T-helper 2 cell treated with Interferon-gamma antibody and Interleukin-4, amounts not matched to agents 5 μg/mL and 100 μg/mL, for 36 hours (primary cell): ENCODE data around the gene ASS1.
"Not testable (repeated sequence)": the region's sequence is repeated elsewhere in the genome, so short reads cannot be mapped to it uniquely, and the experiment has no call there.

ENCODE experiments used
- DNase-seq: peaks from one replicate; pipeline ENCODE4 v3.0.0; 2021; ENCODE audit warnings: low spot score
- H3K27ac Mint-ChIP-seq: one replicate; pipeline ENCODE4 v1.8.0; 2021; ENCODE audit warnings: mild to moderate bottlenecking, mixed read lengths
- H3K27me3 Mint-ChIP-seq: one replicate; pipeline ENCODE4 v1.8.0; 2021; ENCODE audit warnings: low read depth, mixed read lengths
- H3K36me3 Mint-ChIP-seq: one replicate; pipeline ENCODE4 v1.8.0; 2021; ENCODE audit warnings: low read depth, mixed read lengths
- H3K4me1 Mint-ChIP-seq: one replicate; pipeline ENCODE4 v1.8.0; 2021; ENCODE audit warnings: low read depth, mixed read lengths
- H3K4me3 Mint-ChIP-seq: one replicate; pipeline ENCODE4 v1.8.0; 2022; ENCODE audit warnings: mild to moderate bottlenecking, moderate library complexity, mixed read lengths
- H3K9me3 Mint-ChIP-seq: one replicate; pipeline ENCODE4 v1.8.0; 2021; ENCODE audit warnings: mixed read lengths

ASS1 gene

DNA sequence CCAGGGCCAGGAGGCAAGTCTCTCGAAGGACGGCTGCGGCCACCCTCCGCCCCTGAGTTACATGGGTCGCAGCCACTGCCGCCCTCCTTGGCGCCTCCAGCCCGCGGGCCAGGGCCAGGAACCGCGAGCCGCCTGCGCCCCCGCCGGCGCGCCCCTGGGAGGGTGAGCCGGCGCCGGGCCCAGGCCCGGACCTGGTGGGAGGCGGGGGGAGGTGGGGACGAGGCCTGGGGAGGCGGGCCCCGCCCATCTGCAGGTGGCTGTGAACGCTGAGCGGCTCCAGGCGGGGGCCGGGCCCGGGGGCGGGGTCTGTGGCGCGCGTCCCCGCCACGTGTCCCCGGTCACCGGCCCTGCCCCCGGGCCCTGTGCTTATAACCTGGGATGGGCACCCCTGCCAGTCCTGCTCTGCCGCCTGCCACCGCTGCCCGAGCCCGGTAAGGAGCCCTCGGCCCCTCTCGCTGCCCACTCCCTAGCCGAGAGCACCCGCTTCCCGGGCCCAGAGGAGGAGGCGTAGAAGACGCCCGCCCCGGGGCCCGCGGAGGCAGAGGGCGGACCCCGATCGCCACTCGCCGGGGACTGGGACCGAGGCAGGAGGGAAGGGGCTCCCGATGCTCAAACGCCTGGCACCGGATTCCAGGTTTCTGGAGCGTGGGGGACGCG is at the start of gene ASS1:
Gene ASS1 (plus strand): TSS at position 397 of the 657 bp plus-strand sequence. CDS start 7,268 bp downstream, outside the sequence.
- no peaks in the 10 kb centered on the region for H3K36me3 Mint-ChIP-seq
- H3K27ac Mint-ChIP-seq = no peak within 1 kb of the TSS
- peaks cover 11% of the 10 kb centered on the region for H3K4me1 Mint-ChIP-seq
- peaks cover 14% of the 10 kb centered on the region for H3K9me3 Mint-ChIP-seq
- peaks cover 17% of the 10 kb centered on the region for H3K27me3 Mint-ChIP-seq
- peak within 1 kb of the TSS; percentile 68 for H3K4me3 Mint-ChIP-seq
- DNase-seq = peak; percentile 46

DNA sequence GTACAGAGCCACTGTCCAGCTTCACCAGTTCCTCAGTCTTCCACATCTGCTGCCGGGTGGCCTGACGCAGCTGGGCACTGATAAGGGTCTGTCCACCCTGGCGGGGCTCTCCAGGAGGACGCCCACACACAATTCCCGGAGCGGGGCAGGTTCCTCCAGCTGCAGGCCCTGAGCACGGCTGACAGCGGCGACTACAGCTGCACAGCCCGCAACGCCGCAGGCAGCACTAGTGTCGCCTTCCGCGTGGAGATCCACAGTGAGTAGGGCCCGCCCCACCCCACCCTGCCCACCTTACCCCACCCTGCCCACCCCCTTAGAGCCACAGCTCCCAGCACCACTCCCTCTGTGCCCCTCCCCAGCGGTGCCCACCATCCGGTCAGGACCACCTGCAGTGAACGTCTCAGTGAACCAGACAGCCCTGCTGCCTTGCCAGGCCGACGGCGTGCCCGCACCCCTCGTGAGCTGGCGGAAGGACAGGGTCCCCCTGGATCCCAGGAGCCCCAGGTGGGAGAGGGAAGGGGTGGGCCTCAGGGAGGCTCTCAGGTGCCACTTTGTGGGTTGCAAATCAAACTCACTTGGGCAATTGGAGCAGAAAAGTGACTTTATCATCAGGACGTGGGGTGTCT is 48.8 kb upstream of the ASS1 start:
- Mint-ChIP-seq H3K4me3 (no peak overlapping the region), H3K27ac (no peak overlapping the region), H3K36me3 (no peaks in the 10 kb centered on the region), H3K9me3 (no peaks in the 10 kb centered on the region), H3K4me1 (no peaks in the 10 kb centered on the region), H3K27me3 (no peaks in the 10 kb centered on the region)
- DNase-seq = no peak

DNA sequence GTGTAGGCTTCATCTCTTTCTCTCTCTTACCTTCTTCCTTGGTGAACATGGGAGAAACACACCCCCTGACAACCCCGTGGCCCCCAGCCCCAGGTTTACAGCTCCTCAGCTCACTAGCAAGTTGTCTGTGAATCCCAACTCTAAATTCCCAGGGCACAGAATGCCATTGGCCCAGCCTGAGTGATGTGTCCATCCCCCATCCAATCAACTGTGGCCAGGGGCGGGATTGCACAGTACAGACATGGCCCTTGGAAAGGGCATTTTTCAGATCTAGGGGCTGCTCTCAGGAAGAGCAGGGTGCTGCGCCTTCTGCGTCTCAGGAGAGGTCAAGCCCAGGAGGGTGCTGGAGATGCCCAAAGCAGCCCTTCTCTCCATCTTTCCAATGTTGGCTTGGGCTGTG is 48.2 kb upstream of the ASS1 start:
- Mint-ChIP-seq H3K9me3 (no peaks in the 10 kb centered on the region), H3K4me1 (no peaks in the 10 kb centered on the region), H3K27me3 (no peaks in the 10 kb centered on the region), H3K27ac (no peak overlapping the region), H3K36me3 (no peaks in the 10 kb centered on the region), H3K4me3 (no peak overlapping the region)
- no peak for DNase-seq

DNA sequence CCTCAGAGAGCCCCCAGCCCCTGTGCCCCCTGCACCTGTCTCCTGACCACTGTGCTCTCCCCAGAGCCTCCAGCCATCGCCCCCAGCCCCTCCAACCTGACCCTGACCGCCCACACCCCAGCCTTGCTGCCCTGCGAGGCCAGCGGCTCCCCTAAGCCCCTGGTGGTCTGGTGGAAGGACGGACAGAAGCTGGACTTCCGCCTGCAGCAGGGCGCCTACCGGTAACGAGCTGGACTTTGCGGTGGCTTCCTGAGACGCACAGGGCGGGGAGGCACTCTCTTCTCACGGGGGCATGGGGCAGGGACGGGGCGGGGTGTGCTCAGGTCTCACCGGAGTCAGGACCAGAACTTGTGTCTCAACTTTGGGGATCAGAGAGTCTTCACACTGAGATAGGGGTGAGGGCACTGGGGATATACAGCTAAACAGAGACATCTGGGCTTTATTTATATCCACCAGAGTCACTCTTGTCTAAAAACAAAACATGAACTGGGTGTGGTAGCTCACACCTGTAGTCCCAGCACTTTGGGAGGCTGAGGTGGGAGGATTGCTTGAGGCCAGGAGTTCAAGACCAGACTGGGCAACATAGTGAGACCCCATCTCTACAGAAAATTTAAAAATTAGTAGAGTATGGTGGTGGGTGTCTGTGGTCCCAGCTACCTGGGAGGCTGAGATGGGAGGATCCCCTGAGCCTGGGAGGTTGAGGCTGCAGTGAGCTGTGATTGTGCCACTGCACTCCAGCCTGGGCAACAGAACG is 46.1 kb upstream of the ASS1 start:
- H3K9me3 Mint-ChIP-seq = no peaks in the 10 kb centered on the region
- no peaks in the 10 kb centered on the region for H3K4me1 Mint-ChIP-seq
- no peak overlapping the region for H3K27ac Mint-ChIP-seq
- H3K27me3 Mint-ChIP-seq = no peaks in the 10 kb centered on the region
- no peak for DNase-seq
- H3K4me3 Mint-ChIP-seq = no peak overlapping the region
- H3K36me3 Mint-ChIP-seq = no peaks in the 10 kb centered on the region

DNA sequence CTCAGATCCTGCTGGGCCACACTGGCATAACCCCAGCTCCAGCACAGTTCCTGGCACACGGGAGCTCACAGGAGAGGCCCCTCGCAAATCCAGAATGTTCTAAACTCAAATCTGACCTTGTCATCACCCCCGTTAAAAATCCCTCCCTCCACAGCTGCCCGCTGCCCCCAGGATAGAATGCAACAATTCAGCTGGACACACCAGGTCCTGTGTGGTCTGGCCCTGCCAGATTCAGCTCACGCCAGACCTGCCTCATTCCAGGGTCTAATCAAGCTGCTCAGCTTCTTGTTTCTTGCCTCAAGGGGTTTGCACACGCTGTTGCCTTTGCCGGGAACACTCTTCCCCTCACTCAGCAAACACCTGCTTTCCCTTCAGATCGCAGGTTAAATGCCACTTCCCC is 45.0 kb upstream of the ASS1 start:
- no peak for DNase-seq
- Mint-ChIP-seq H3K36me3 (no peaks in the 10 kb centered on the region), H3K27ac (no peak overlapping the region), H3K4me3 (no peak overlapping the region), H3K9me3 (no peaks in the 10 kb centered on the region), H3K4me1 (no peaks in the 10 kb centered on the region), H3K27me3 (no peaks in the 10 kb centered on the region)

DNA sequence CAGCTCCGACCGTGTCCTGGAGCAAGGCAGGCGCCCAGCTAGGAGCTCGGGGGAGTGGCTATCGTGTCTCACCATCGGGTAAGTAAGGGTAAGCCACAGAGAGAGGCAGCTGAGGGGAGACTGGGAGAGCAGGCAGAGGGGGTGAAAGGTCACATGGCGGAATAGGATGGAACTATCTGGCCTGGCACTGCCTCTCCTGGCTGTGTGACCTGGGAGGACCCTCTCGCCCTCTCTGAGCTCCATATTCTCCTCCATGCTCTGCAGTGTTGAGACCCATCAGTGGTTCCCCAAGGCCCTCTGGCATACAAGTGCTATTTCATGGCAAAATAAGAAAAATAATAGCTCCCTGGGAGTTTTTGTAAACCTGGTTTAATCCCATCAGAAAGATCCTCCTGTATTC is 43.9 kb upstream of the ASS1 start:
- no peak for DNase-seq
- Mint-ChIP-seq H3K4me1 (no peaks in the 10 kb centered on the region), H3K4me3 (no peak overlapping the region), H3K27me3 (no peaks in the 10 kb centered on the region), H3K36me3 (no peaks in the 10 kb centered on the region), H3K27ac (no peak overlapping the region), H3K9me3 (no peaks in the 10 kb centered on the region)

DNA sequence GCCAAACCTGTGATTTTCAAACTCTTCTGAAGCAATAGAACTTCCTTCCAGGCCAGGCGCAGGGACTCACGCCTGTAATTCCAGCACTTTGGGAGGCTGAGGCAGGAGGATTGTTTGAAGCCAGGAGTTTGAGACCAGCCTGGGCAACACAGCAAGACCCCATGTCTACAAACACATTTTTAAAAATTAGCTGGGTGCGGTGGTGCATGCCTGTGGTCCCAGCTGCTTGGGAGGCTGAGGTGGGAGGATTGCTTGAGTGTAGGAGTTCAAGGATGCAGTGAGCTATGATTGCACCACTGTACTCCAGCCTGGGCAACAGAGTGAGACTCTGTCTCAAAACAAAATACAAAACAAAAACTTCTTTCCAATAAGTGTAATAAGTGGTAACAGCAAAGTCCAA is 43.0 kb upstream of the ASS1 start:
- not testable (repeated sequence) for H3K4me3 Mint-ChIP-seq, H3K36me3 Mint-ChIP-seq, H3K27ac Mint-ChIP-seq, H3K4me1 Mint-ChIP-seq, DNase-seq, H3K9me3 Mint-ChIP-seq, H3K27me3 Mint-ChIP-seq

DNA sequence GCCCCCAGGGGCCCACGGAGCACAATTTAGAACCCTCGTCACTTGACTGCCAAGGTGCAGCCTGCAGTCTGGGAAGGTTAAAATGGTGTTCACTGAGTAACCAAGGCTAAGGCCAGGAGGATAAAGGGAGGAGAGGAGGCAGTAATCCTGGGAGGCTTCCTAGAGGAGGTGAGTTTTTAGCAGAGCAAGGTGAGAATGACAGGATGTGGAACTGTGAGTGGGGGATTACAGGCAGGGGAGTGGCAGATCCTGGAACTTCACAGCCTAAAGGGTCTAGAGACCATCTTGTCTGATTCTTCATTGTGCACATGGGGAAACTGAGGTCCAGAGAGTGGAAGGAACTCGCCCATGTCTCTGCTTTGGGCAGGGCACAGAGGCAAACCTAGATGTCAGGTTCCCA is 42.5 kb upstream of the ASS1 start:
- Mint-ChIP-seq H3K4me3 (no peak overlapping the region), H3K27me3 (no peaks in the 10 kb centered on the region), H3K9me3 (no peaks in the 10 kb centered on the region), H3K27ac (no peak overlapping the region), H3K4me1 (no peaks in the 10 kb centered on the region), H3K36me3 (no peaks in the 10 kb centered on the region)
- DNase-seq = no peak

DNA sequence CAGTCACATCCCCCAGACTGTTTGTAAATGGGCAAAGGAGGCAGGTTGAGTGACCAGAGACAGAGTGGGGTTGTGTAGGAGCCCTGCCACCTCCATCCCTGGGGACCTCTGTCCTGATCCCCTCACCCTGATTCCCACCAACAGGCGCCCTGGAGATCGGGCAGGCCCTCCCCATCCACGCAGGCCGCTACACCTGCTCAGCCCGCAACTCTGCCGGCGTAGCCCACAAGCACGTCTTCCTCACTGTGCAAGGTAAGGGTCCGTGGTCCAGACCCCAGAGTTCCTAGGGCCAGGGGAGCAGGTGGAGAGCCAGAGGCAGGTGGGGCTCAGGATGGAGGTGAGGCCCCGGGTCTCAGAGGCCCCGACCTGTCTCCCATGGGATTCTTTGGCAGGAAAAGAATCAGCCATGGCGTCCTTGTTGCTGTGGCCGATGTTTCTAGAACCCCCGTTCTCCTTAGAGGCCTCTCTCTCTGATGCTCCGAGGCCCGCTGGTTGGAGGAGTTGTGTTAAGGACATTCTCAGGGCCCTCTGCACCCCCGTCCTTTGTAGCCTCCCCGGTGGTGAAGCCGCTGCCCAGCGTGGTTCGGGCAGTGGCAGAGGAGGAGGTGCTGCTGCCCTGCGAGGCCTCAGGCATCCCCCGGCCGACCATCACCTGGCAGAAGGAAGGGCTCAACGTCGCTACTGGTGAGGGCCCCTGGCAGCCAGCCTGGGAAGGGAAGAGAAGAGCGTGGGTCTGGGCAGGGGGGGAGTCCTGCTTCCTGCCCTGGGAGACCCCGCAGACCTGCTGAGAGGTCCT is 41.9 kb upstream of the ASS1 start:
- no peaks in the 10 kb centered on the region for H3K4me1 Mint-ChIP-seq
- no peak overlapping the region for H3K4me3 Mint-ChIP-seq
- no peaks in the 10 kb centered on the region for H3K27me3 Mint-ChIP-seq
- no peak overlapping the region for H3K27ac Mint-ChIP-seq
- no peaks in the 10 kb centered on the region for H3K9me3 Mint-ChIP-seq
- H3K36me3 Mint-ChIP-seq = no peaks in the 10 kb centered on the region
- DNase-seq = no peak

DNA sequence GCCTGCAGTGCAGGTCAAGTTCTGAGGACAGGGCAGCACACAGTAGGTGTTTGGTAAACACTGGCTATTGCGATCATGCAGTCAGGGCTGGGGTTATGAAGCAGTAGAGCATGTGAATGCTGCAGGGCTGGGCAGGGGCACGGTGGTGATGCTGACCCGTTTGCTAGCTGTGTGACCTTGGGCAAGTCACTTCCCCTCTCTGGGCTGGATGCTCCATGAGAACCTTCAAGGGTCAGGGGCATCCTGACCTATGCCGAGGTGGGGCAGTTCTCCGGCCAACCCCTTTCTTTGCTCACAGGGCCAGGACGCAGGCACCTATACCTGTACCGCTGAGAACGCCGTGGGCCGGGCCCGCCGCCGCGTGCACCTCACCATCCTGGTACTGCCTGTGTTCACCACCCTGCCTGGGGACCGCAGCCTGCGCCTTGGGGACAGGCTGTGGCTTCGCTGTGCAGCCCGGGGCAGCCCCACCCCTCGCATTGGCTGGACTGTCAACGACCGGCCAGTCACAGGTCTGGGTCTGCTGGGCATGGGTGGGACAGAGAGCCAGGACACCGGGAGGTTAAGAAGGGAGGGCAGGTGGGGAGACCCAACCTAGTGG is 39.0 kb upstream of the ASS1 start:
- Mint-ChIP-seq H3K4me3 (no peak overlapping the region), H3K27me3 (no peaks in the 10 kb centered on the region), H3K9me3 (no peaks in the 10 kb centered on the region), H3K27ac (no peak overlapping the region), H3K36me3 (no peaks in the 10 kb centered on the region), H3K4me1 (no peaks in the 10 kb centered on the region)
- no peak for DNase-seq

DNA sequence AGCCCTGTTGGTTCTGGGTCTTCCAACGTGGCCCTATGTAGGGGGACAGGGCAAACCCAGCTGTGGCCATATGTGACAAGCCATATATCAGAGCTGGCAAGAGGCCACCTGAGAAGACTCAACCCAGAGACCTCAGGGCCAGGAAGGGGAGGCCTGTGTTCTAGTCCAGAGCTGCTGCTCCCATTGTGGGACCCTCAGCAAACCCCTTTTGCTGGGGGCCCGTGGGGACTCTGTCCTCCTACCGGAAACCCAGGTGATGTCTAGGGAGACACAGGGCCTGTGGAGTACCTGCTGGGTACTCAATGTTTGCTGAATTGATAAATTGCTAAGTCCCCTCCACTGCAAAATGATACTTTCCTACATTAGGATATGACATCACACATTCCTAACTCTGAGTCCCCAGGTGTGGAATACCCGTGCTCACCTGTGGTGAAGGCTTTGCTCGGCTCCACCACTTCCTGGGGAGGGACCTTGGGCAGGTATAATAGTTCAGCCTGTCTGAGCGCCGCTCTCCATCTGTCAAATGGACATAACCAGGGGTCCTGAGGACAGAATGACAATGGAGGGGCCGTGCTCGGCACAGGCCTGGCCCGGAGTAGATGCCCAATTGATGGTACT is 38.4 kb upstream of the ASS1 start:
- Mint-ChIP-seq H3K36me3 (no peaks in the 10 kb centered on the region), H3K27me3 (no peaks in the 10 kb centered on the region), H3K4me3 (no peak overlapping the region), H3K27ac (no peak overlapping the region), H3K9me3 (no peaks in the 10 kb centered on the region), H3K4me1 (no peaks in the 10 kb centered on the region)
- no peak for DNase-seq

DNA sequence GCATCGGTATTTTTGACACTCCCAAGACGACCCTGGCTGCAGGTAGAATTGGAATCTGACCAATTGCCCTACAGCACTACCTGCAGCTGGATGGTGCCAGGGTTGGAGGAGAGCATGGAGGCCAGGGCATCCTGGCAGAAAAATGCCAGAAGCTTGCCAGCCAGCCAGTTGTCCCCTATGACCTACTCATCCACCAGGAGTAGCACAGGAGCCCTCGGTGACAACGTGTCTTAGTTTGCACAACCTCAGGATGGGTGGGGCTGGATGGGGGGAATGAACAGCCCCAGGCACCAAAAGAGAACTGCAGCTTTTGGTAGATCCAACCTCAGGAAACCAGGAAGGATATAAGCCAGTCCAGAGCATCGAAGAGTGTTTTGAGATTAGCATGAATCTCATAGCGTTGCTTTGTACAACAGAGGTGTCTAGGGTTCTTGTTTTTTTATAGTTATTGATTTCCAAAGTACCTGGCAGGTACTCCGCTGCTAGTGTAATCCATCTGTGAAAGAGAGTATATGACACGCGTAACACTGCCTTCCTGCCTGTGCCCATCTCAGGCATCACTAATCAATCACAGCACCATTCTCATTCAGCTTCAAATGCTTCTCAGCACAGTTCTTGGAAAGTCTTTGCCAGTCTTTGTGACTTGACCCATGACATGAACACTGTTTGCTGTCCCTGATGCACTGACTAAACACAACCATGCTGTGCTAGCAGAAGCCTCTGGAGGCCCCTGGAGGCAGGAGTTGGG is 36.7 kb upstream of the ASS1 start:
- H3K9me3 Mint-ChIP-seq = no peaks in the 10 kb centered on the region
- DNase-seq = no peak
- peaks cover 2% of the 10 kb centered on the region for H3K27me3 Mint-ChIP-seq
- H3K27ac Mint-ChIP-seq = no peak overlapping the region
- H3K36me3 Mint-ChIP-seq = no peaks in the 10 kb centered on the region
- no peaks in the 10 kb centered on the region for H3K4me1 Mint-ChIP-seq
- H3K4me3 Mint-ChIP-seq = no peak overlapping the region

DNA sequence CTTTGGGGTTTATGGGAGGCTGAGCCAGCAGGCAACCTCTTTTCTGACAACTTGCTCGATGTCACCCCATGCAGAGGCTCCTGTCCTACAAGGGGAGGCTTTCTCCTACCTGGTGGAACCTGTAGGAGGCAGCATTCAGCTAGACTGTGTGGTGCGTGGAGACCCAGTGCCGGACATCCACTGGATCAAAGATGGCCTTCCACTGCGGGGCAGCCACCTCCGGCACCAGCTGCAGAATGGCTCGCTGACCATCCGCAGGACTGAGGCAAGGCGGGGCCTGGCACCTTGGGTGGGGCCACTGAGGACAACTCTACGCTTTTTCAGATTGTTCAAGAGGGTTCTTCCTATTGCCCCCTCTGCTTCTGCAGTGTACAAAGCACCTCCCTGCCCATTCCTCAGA is 36.1 kb upstream of the ASS1 start:
- no peak overlapping the region for H3K4me3 Mint-ChIP-seq
- H3K4me1 Mint-ChIP-seq = no peaks in the 10 kb centered on the region
- H3K27ac Mint-ChIP-seq = no peak overlapping the region
- no peaks in the 10 kb centered on the region for H3K36me3 Mint-ChIP-seq
- no peak for DNase-seq
- no peaks in the 10 kb centered on the region for H3K9me3 Mint-ChIP-seq
- peaks cover 2% of the 10 kb centered on the region for H3K27me3 Mint-ChIP-seq
